SU-DHL-6 (cell line): ENCODE results near the gene PRSS56.
"Not testable (repeated sequence)": the region's sequence is repeated elsewhere in the genome, so short reads cannot be mapped to it uniquely, and the experiment has no call there.

Source experiments
- H2AFZ ChIP-seq: fragments of 200-600 bp; sonication (generic); 2 replicates; pipeline ENCODE4 v1.6.1; 2014; ENCODE audit warnings: low read depth, mild to moderate bottlenecking, moderate library complexity, mixed read lengths, antibody characterized with exemption, low read length; ENCODE audit not compliant: severe bottlenecking
- H3F3A ChIP-seq: fragments of 200-600 bp; shearing (Covaris generic); 2 replicates; pipeline ENCODE4 v1.6.0; 2016; ENCODE audit warnings: antibody characterized with exemption, mild to moderate bottlenecking; ENCODE audit not compliant: insufficient read depth
- H3K27ac ChIP-seq: fragments of 200-600 bp; sonication (generic); 2 replicates; pipeline ENCODE4 v1.5.1; 2016; ENCODE audit warnings: low read depth, mild to moderate bottlenecking, low read length, moderate library complexity, mixed read lengths
- H3K27me3 ChIP-seq: fragments of 200-600 bp; sonication (generic), shearing (Covaris generic); 2 replicates; pipeline ENCODE4 v1.6.0; 2014; ENCODE audit warnings: mild to moderate bottlenecking, low read length
- H3K36me3 ChIP-seq: fragments of 200-600 bp; sonication (generic); 2 replicates; pipeline ENCODE4 v1.6.1; 2014; ENCODE audit warnings: mild to moderate bottlenecking, low read length, mixed read lengths
- H3K4me2 ChIP-seq: fragments of 300-600, 200-600 bp; shearing (Covaris generic), sonication (generic); 2 replicates; pipeline ENCODE4 v1.6.0; 2014; ENCODE audit warnings: low read length, low read depth, mild to moderate bottlenecking; ENCODE audit not compliant: poor library complexity, severe bottlenecking
- H3K4me3 ChIP-seq: fragments of 200-600 bp; sonication (generic); 2 replicates; pipeline ENCODE4 v1.5.1; 2014; ENCODE audit warnings: antibody characterized with exemption, low read length, mild to moderate bottlenecking, mixed read lengths; ENCODE audit not compliant: insufficient read depth, poor library complexity, severe bottlenecking
- H3K79me2 ChIP-seq: fragments of 200-600 bp; sonication (generic); 2 replicates; pipeline ENCODE4 v1.6.1; 2014; ENCODE audit warnings: mild to moderate bottlenecking, low read length, moderate library complexity; ENCODE audit not compliant: insufficient read depth
- H3K9ac ChIP-seq: fragments of 200-600 bp; sonication (generic); 2 replicates; pipeline ENCODE4 v1.7.0; 2014; ENCODE audit warnings: mild to moderate bottlenecking, low read length
- H3K9me2 ChIP-seq: fragments of 200-600 bp; sonication (generic); replicated peaks from 2 replicates; pipeline ENCODE4 v1.6.1; 2014; ENCODE audit warnings: low read length; ENCODE audit not compliant: insufficient read depth
- H3K9me3 ChIP-seq: fragments of 200-600 bp; sonication (generic); 2 replicates; pipeline ENCODE4 v1.6.1; 2014; ENCODE audit warnings: low read length, mixed read lengths; ENCODE audit not compliant: insufficient read depth
- H4K20me1 ChIP-seq: fragments of 200-600 bp; sonication (generic); 2 replicates; pipeline ENCODE4 v1.6.1; 2014; ENCODE audit warnings: low read depth, mild to moderate bottlenecking, antibody characterized with exemption, low read length, moderate library complexity, mixed read lengths
- CTCF ChIP-seq: fragments of 200-600 bp; sonication (generic); IDR thresholded peaks from one replicate; pipeline ENCODE4 v1.5.1; 2017; ENCODE audit warnings: antibody characterized with exemption, mild to moderate bottlenecking, low read length, moderate library complexity; ENCODE audit not compliant: insufficient read depth, poor library complexity, severe bottlenecking
- EZH2phosphoT487 ChIP-seq: fragments of 200-600 bp; sonication (generic), shearing (Covaris generic); conservative IDR thresholded peaks from 2 replicates; pipeline ENCODE4 v1.6.1; 2018; ENCODE audit warnings: mild to moderate bottlenecking, antibody characterized with exemption, low read length, moderate library complexity, mixed read lengths

Gene PRSS56

GRCh38 chr2:232532419-232532818 is 12.2 kb downstream of the PRSS56 start:
- TF ChIP-seq EZH2phosphoT487 = no peak
- TF ChIP-seq CTCF = no peak
- H3K9me3 ChIP-seq = no peaks in the 10 kb centered on the region
- no peaks in the 10 kb centered on the region for H3K79me2 ChIP-seq
- H3K27me3 ChIP-seq = no peaks in the 10 kb centered on the region
- no peaks in the 10 kb centered on the region for H3F3A ChIP-seq
- no peaks in the 10 kb centered on the region for H3K36me3 ChIP-seq
- H4K20me1 ChIP-seq = no peaks in the 10 kb centered on the region
- H3K9ac ChIP-seq = no peak overlapping the region
- H3K4me2 ChIP-seq = no peak overlapping the region
- no peaks in the 10 kb centered on the region for H3K9me2 ChIP-seq
- H3K4me3 ChIP-seq = no peak overlapping the region
- H2AFZ ChIP-seq = no peak overlapping the region
- no peak overlapping the region for H3K27ac ChIP-seq

- not testable (repeated sequence) for H4K20me1 ChIP-seq, H3K27ac ChIP-seq, H3K9me3 ChIP-seq, H3K36me3 ChIP-seq, H3K4me2 ChIP-seq, H3F3A ChIP-seq, H3K4me3 ChIP-seq, H3K27me3 ChIP-seq, H3K9ac ChIP-seq, H3K9me2 ChIP-seq, H3K79me2 ChIP-seq, H2AFZ ChIP-seq
Measured at GRCh38 chr2:232532821-232533220, 12.6 kb downstream of the PRSS56 start.

- H3K36me3 ChIP-seq = no peaks in the 10 kb centered on the region
Measured at GRCh38 chr2:232533944-232534710, 13.9 kb downstream of the PRSS56 start.

More at GRCh38 chr2:232533944-232534710, 13.9 kb downstream of the PRSS56 start:
- TF ChIP-seq EZH2phosphoT487 (no peak), CTCF (no peak)
- Histone ChIP-seq H3K9me3 (no peaks in the 10 kb centered on the region), H4K20me1 (no peaks in the 10 kb centered on the region), H3K9ac (no peak overlapping the region), H2AFZ (no peak overlapping the region), H3K27me3 (no peaks in the 10 kb centered on the region), H3K4me2 (no peak overlapping the region), H3F3A (no peaks in the 10 kb centered on the region), H3K27ac (no peak overlapping the region), H3K9me2 (no peaks in the 10 kb centered on the region), H3K79me2 (no peaks in the 10 kb centered on the region), H3K4me3 (no peak overlapping the region)
